ENCODE data around the gene DHRSX. TPM values are rescaled to one million over a fixed set of nuclear protein-coding genes. Genes with fewer than 3 reads are reported as not detected.

Gene DHRSX
- total RNA-seq, 1 experiment from 2014 or later: 14.0 TPM

GRCh38 chrX:2183193-2183725, 317.5 kb downstream of the DHRSX start:
- no peak overlapping the region for H3K27ac ChIP-seq (ENCODE audit: low read length)
- H3K4me2 ChIP-seq (ENCODE audit: low read depth, low read length, poor library complexity, severe bottlenecking): no peak overlapping the region
- no peaks in the 10 kb centered on the region for H3K27me3 ChIP-seq (ENCODE audit: low read length)
- H2AFZ ChIP-seq (ENCODE audit: low read length): no peak overlapping the region
- H3K36me3 ChIP-seq (ENCODE audit: insufficient read depth, low read length): no peaks in the 10 kb centered on the region
- no peak overlapping the region for H3K9ac ChIP-seq (ENCODE audit: low read length)
- no peak overlapping the region for H3K4me3 ChIP-seq (ENCODE audit: low read length)
- no peaks in the 10 kb centered on the region for H3K9me2 ChIP-seq (replicated peaks; ENCODE audit: insufficient read depth, low read length)
- H3K4me1 ChIP-seq (ENCODE audit: low read length): no peaks in the 10 kb centered on the region
- no peaks in the 10 kb centered on the region; the same call in 1 of the 2 replicates for H3K9me3 ChIP-seq (ENCODE audit: low read length)
- H3K79me2 ChIP-seq (ENCODE audit: low read length): no peaks in the 10 kb centered on the region
- DNase-seq: no peak
- no peaks in the 10 kb centered on the region for H4K20me1 ChIP-seq (ENCODE audit: insufficient read depth, low read depth, low read length)

- H3K9ac ChIP-seq (ENCODE audit: low read length): no peak overlapping the region
- H3K9me2 ChIP-seq (replicated peaks; ENCODE audit: insufficient read depth, low read length): no peaks in the 10 kb centered on the region
- no peak overlapping the region for H2AFZ ChIP-seq (ENCODE audit: low read length)
- no peak overlapping the region for H3K4me3 ChIP-seq (ENCODE audit: low read length)
- no peak for DNase-seq
- H3K4me2 ChIP-seq (ENCODE audit: low read depth, low read length, poor library complexity, severe bottlenecking): no peak overlapping the region
- no peaks in the 10 kb centered on the region for H3K36me3 ChIP-seq (ENCODE audit: insufficient read depth, low read length)
- no peak overlapping the region for H3K27ac ChIP-seq (ENCODE audit: low read length)
- no peaks in the 10 kb centered on the region for H4K20me1 ChIP-seq (ENCODE audit: insufficient read depth, low read depth, low read length)
- H3K9me3 ChIP-seq (ENCODE audit: low read length): peaks cover 3% of the 10 kb centered on the region; the same call in 1 of the 2 replicates
- H3K4me1 ChIP-seq (ENCODE audit: low read length): no peaks in the 10 kb centered on the region
- H3K79me2 ChIP-seq (ENCODE audit: low read length): no peaks in the 10 kb centered on the region
- no peaks in the 10 kb centered on the region for H3K27me3 ChIP-seq (ENCODE audit: low read length)
Measured at GRCh38 chrX:2177541-2177940, 323.2 kb downstream of the DHRSX start.

GRCh38 chrX:2176733-2177132, 324.0 kb downstream of the DHRSX start:
- no peak overlapping the region for H2AFZ ChIP-seq (ENCODE audit: low read length)
- no peak overlapping the region for H3K4me2 ChIP-seq (ENCODE audit: low read depth, low read length, poor library complexity, severe bottlenecking)
- H4K20me1 ChIP-seq (ENCODE audit: insufficient read depth, low read depth, low read length): no peaks in the 10 kb centered on the region
- DNase-seq: no peak
- H3K9me3 ChIP-seq (ENCODE audit: low read length): peaks cover 3% of the 10 kb centered on the region; the same call in 1 of the 2 replicates
- no peak overlapping the region for H3K27ac ChIP-seq (ENCODE audit: low read length)
- no peak overlapping the region for H3K4me3 ChIP-seq (ENCODE audit: low read length)
- H3K9me2 ChIP-seq (replicated peaks; ENCODE audit: insufficient read depth, low read length): no peaks in the 10 kb centered on the region
- H3K4me1 ChIP-seq (ENCODE audit: low read length): no peaks in the 10 kb centered on the region
- H3K27me3 ChIP-seq (ENCODE audit: low read length): no peaks in the 10 kb centered on the region
- no peaks in the 10 kb centered on the region for H3K36me3 ChIP-seq (ENCODE audit: insufficient read depth, low read length)
- H3K79me2 ChIP-seq (ENCODE audit: low read length): no peaks in the 10 kb centered on the region
- H3K9ac ChIP-seq (ENCODE audit: low read length): no peak overlapping the region

- H2AFZ ChIP-seq (ENCODE audit: low read length): no peak overlapping the region
- H3K9me2 ChIP-seq (replicated peaks; ENCODE audit: insufficient read depth, low read length): no peaks in the 10 kb centered on the region
- no peak for DNase-seq
- H3K4me2 ChIP-seq (ENCODE audit: low read depth, low read length, poor library complexity, severe bottlenecking): no peak overlapping the region
- H3K36me3 ChIP-seq (ENCODE audit: insufficient read depth, low read length): no peaks in the 10 kb centered on the region
- no peak overlapping the region for H3K27ac ChIP-seq (ENCODE audit: low read length)
- H4K20me1 ChIP-seq (ENCODE audit: insufficient read depth, low read depth, low read length): no peaks in the 10 kb centered on the region
- H3K4me1 ChIP-seq (ENCODE audit: low read length): no peaks in the 10 kb centered on the region
- no peak overlapping the region for H3K4me3 ChIP-seq (ENCODE audit: low read length)
- peaks cover 3% of the 10 kb centered on the region; the same call in 1 of the 2 replicates for H3K9me3 ChIP-seq (ENCODE audit: low read length)
- H3K79me2 ChIP-seq (ENCODE audit: low read length): no peaks in the 10 kb centered on the region
- H3K9ac ChIP-seq (ENCODE audit: low read length): no peak overlapping the region
- no peaks in the 10 kb centered on the region for H3K27me3 ChIP-seq (ENCODE audit: low read length)
Measured at GRCh38 chrX:2176274-2176673, 324.5 kb downstream of the DHRSX start.

- Histone ChIP-seq H4K20me1 (ENCODE audit: insufficient read depth, low read depth, low read length) (no peaks in the 10 kb centered on the region), H2AFZ (ENCODE audit: low read length) (no peak overlapping the region), H3K4me1 (ENCODE audit: low read length) (no peaks in the 10 kb centered on the region)
Measured at GRCh38 chrX:2172359-2172758, 328.4 kb downstream of the DHRSX start.

More at GRCh38 chrX:2172359-2172758, 328.4 kb downstream of the DHRSX start:
- H3K9ac ChIP-seq (ENCODE audit: low read length): no peak overlapping the region
- no peak overlapping the region for H3K4me2 ChIP-seq (ENCODE audit: low read depth, low read length, poor library complexity, severe bottlenecking)
- no peak overlapping the region for H3K27ac ChIP-seq (ENCODE audit: low read length)
- no peaks in the 10 kb centered on the region for H3K27me3 ChIP-seq (ENCODE audit: low read length)
- DNase-seq: no peak
- H3K79me2 ChIP-seq (ENCODE audit: low read length): no peaks in the 10 kb centered on the region
- H3K4me3 ChIP-seq (ENCODE audit: low read length): no peak overlapping the region
- H3K9me3 ChIP-seq (ENCODE audit: low read length): peaks cover 3% of the 10 kb centered on the region; the same call in 1 of the 2 replicates
- no peaks in the 10 kb centered on the region for H3K36me3 ChIP-seq (ENCODE audit: insufficient read depth, low read length)
- no peaks in the 10 kb centered on the region for H3K9me2 ChIP-seq (replicated peaks; ENCODE audit: insufficient read depth, low read length)

Other genes with a start within 250 kb of the DHRSX start
- gene ZBED1, start within 50 bp of the DHRSX start, total RNA-seq (2014; rRNA removed; shearing (Covaris generic); ENCODE audit: low replicate concordance): 15.1 and 22.6 TPM in 2 replicates
- gene CD99, start 190.3 kb upstream of the DHRSX start, total RNA-seq (2014; rRNA removed; shearing (Covaris generic); ENCODE audit: low replicate concordance): 24.9 and 51.3 TPM in 2 replicates